ENCODE results near the gene H2AZ1.

Gene H2AZ1

GRCh38 chr4:99966692-99967091 lies 16.6 kb upstream of the H2AZ1 start:
- POLR2A ChIA-PET: interaction anchor here (1.5 kb wide), 1 partner anchor 18 kb away, joined by 5 read pairs; no protein-coding TSS in a partner anchor
- TF ChIP-seq ZBTB21 (tag by site-specific recombination; IDR thresholded peaks at IDR 0.05) (no peak), ZSCAN4 (tag by site-specific recombination; IDR thresholded peaks at IDR 0.05) (no peak), ELK4 (IDR thresholded peaks at IDR 0.05; ENCODE audit: borderline replicate concordance, low read depth, low read length) (no peak), ZNF394 (tag by site-specific recombination; IDR thresholded peaks at IDR 0.05; ENCODE audit: borderline replicate concordance) (no peak), FEZF1 (tag by site-specific recombination; IDR thresholded peaks at IDR 0.05) (no peak), ZNF513 (tag by site-specific recombination; IDR thresholded peaks at IDR 0.05) (no peak), GLI4 (tag by site-specific recombination; IDR thresholded peaks at IDR 0.05) (no peak), ZNF48 (tag by site-specific recombination; IDR thresholded peaks at IDR 0.05) (no peak)
- TF ChIP-seq, protein P1, sequence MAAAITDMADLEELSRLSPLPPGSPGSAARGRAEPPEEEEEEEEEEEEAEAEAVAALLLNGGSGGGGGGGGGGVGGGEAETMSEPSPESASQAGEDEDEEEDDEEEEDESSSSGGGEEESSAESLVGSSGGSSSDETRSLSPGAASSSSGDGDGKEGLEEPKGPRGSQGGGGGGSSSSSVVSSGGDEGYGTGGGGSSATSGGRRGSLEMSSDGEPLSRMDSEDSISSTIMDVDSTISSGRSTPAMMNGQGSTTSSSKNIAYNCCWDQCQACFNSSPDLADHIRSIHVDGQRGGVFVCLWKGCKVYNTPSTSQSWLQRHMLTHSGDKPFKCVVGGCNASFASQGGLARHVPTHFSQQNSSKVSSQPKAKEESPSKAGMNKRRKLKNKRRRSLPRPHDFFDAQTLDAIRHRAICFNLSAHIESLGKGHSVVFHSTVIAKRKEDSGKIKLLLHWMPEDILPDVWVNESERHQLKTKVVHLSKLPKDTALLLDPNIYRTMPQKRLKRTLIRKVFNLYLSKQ (tag by site-specific recombination; IDR thresholded peaks at IDR 0.05; ENCODE audit: borderline replicate concordance): no peak
- Histone ChIP-seq H3K9me3 (ENCODE audit: control insufficient read depth, insufficient read depth, low read depth, low read length) (no peaks in the 10 kb centered on the region), H3K4me3 (ENCODE audit: low read depth, low read length) (no peak overlapping the region), H3K27ac (ENCODE audit: extremely low read depth, low read depth, low read length) (no peak overlapping the region), H3K4me1 (ENCODE audit: control insufficient read depth, insufficient read depth, low read length) (no peaks in the 10 kb centered on the region), H3K36me3 (ENCODE audit: control insufficient read depth in 2 of 2, insufficient read depth in 1 of 2, low read length in 2 of 2) (no peaks in the 10 kb centered on the region)
- CTCF ChIA-PET: no interaction called here

DNA sequence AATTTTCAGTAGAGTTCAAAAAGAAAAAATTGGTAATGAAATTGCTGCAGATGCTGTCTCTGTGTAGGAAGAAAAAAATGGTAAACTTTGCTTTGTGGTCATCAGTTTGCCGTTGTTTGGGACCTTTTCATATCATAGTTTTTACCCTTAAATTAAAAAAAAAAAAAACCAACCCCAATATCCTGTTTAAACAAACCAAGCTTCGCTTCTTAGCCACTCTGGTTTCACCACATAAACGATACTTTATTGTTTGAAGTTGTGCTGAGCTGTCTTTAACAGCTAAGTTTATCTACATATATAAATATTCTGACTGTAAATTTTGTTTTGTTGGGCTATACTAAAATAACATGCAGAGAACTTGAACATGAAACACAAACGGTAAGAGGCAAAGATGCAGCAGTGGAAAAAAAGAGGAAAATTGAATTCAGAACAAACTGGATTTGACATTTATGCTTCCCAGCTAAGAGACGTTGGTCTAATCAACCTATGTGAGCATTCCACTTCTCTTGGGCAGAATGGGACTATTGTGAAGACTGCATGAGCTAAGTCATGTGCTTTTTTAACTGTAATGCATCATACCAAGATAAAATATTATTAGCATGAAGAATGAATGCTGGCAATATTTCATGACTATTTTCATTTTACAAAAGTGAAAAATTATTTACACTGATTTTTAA lies 15.7 kb upstream of the H2AZ1 start:
- TF ChIP-seq SP7 (tag by site-specific recombination; IDR thresholded peaks at IDR 0.05) (no peak), ZBTB17 (tag by site-specific recombination; IDR thresholded peaks at IDR 0.05) (no peak), ZBTB10 (tag by site-specific recombination; IDR thresholded peaks at IDR 0.05) (no peak), ZNF37A (tag by site-specific recombination; IDR thresholded peaks at IDR 0.05) (no peak), ZNF629 (tag by site-specific recombination; IDR thresholded peaks at IDR 0.05) (no peak)
- CTCF ChIA-PET: no interaction called here
- H3K4me3 ChIP-seq (ENCODE audit: low read depth, low read length): no peak overlapping the region
- no peaks in the 10 kb centered on the region for H3K4me1 ChIP-seq (ENCODE audit: control insufficient read depth, insufficient read depth, low read length)
- H3K9me3 ChIP-seq (ENCODE audit: control insufficient read depth, insufficient read depth, low read depth, low read length): no peaks in the 10 kb centered on the region
- POLR2A ChIA-PET: interaction anchor here (0.9 to 1.5 kb wide), 2 partner anchors 15 to 17 kb away, joined by 5 read pairs; partner anchors contain the start of gene H2AZ1
- H3K27ac ChIP-seq (ENCODE audit: extremely low read depth, low read depth, low read length): no peak overlapping the region
- no peaks in the 10 kb centered on the region for H3K36me3 ChIP-seq (ENCODE audit: control insufficient read depth in 2 of 2, insufficient read depth in 1 of 2, low read length in 2 of 2)
